ENCODE measurements around the gene FKBP3. TPM values are rescaled to one million over a fixed set of nuclear protein-coding genes. Genes with fewer than 3 reads are reported as not detected.
"Not testable (repeated sequence)": the region's sequence is repeated elsewhere in the genome, so short reads cannot be mapped to it uniquely, and the experiment has no call there.

FKBP3 gene
- total RNA-seq, 1 donor, result 17.7 TPM

DNA sequence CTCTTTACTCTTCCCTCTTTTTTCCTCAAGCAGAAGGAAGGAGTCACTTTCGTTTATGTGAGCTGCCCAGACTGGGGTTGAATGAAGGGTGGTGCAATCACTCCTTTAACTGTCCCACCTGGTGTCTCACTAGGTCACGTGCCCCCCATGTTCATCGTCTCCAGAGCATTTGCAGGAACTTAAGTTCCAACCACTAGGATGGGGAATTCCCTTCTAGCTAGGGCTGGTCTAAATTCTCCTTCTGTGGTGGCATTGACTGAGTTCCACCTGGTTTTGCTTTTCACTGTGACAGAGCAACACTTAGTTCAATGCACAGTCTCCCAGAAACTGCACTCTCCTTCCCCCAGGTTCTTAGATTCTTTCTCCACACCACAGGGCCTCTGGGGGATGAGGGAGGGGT, 10.9 kb upstream of the FKBP3 start:
- Histone ChIP-seq H3K9me3 (ENCODE audit: low read depth, low read length) (no peaks in the 10 kb centered on the region), H3K36me3 (ENCODE audit: insufficient read depth, low read length) (no peaks in the 10 kb centered on the region), H3K79me2 (ENCODE audit: insufficient read depth, low read length) (peaks cover 11% of the 10 kb centered on the region), H3K27ac (ENCODE audit: low read depth, low read length) (no peak overlapping the region), H3K27me3 (ENCODE audit: insufficient read depth, low read length) (no peaks in the 10 kb centered on the region), H3K4me1 (ENCODE audit: insufficient read depth, low read length) (no peaks in the 10 kb centered on the region), H2AFZ (ENCODE audit: low read length) (no peak overlapping the region), H3K4me3 (ENCODE audit: insufficient read depth, low read length) (no peak overlapping the region), H4K20me1 (ENCODE audit: insufficient read depth, low read length) (no peaks in the 10 kb centered on the region), H3K4me2 (ENCODE audit: insufficient read depth, low read length) (no peak overlapping the region)
- TF ChIP-seq, protein P1, sequence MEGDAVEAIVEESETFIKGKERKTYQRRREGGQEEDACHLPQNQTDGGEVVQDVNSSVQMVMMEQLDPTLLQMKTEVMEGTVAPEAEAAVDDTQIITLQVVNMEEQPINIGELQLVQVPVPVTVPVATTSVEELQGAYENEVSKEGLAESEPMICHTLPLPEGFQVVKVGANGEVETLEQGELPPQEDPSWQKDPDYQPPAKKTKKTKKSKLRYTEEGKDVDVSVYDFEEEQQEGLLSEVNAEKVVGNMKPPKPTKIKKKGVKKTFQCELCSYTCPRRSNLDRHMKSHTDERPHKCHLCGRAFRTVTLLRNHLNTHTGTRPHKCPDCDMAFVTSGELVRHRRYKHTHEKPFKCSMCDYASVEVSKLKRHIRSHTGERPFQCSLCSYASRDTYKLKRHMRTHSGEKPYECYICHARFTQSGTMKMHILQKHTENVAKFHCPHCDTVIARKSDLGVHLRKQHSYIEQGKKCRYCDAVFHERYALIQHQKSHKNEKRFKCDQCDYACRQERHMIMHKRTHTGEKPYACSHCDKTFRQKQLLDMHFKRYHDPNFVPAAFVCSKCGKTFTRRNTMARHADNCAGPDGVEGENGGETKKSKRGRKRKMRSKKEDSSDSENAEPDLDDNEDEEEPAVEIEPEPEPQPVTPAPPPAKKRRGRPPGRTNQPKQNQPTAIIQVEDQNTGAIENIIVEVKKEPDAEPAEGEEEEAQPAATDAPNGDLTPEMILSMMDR (IDR thresholded peaks at IDR 0.05; ENCODE audit: extremely low read depth, low read depth, low read length), result no peak
- DNase-seq (ENCODE audit: insufficient read length, low spot score, missing footprints), result no peak

DNA sequence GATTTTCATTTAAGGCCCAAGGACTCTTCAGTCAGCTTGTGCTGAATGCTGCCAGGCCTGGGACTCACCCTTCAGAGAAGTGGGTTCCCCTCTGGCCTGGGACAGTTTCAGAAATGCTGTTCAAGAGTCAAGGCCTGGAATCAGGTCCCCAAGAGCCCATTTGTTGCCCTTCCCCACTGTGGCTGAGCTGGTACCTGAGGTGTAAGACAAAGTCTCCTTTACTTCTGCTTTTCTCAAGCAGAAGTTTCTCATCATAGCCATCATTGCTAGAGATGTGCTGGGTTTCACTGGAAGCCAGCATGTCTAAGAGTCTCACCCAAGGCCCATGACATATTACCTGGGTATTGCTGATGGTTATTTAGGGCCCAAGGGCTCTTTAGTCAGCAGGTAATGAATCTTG, 10.4 kb upstream of the FKBP3 start:
- H3K27me3 ChIP-seq (ENCODE audit: insufficient read depth, low read length), result no peaks in the 10 kb centered on the region
- H3K9me3 ChIP-seq (ENCODE audit: low read depth, low read length), result no peaks in the 10 kb centered on the region
- no peak overlapping the region for H2AFZ ChIP-seq (ENCODE audit: low read length)
- no peak for DNase-seq (ENCODE audit: insufficient read length, low spot score, missing footprints)
- TF ChIP-seq, protein P1 (IDR thresholded peaks at IDR 0.05; ENCODE audit: extremely low read depth, low read depth, low read length), result no peak
- H3K4me3 ChIP-seq (ENCODE audit: insufficient read depth, low read length), result no peak overlapping the region
- H3K4me2 ChIP-seq (ENCODE audit: insufficient read depth, low read length), result no peak overlapping the region
- peaks cover 16% of the 10 kb centered on the region for H3K79me2 ChIP-seq (ENCODE audit: insufficient read depth, low read length)
- H4K20me1 ChIP-seq (ENCODE audit: insufficient read depth, low read length), result no peaks in the 10 kb centered on the region
- no peaks in the 10 kb centered on the region for H3K36me3 ChIP-seq (ENCODE audit: insufficient read depth, low read length)
- H3K4me1 ChIP-seq (ENCODE audit: insufficient read depth, low read length), result no peaks in the 10 kb centered on the region
- no peak overlapping the region for H3K27ac ChIP-seq (ENCODE audit: low read depth, low read length)

DNA sequence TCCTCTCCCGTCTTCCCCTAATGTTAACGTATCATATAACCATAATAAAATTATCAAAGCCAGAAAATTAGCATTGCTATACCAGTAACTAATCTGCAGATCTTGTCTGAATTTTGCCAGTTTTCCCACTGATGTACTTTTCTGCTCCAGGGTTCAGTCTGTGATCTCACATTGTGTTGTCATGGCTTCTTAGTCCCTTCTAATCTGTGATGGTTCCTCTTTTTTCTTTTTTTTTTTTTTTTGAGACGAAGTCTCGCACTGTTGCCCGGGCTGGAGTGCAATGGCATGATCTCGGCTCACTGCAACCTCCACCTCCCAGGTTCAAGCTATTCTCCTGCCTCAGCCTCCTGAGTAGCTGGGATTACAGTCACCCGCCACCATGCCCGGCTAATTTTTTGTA, 7.8 kb upstream of the FKBP3 start:
- not testable (repeated sequence) for H2AFZ ChIP-seq (ENCODE audit: low read length); DNase-seq (ENCODE audit: insufficient read length, low spot score, missing footprints); H3K27me3 ChIP-seq (ENCODE audit: insufficient read depth, low read length)

DNA sequence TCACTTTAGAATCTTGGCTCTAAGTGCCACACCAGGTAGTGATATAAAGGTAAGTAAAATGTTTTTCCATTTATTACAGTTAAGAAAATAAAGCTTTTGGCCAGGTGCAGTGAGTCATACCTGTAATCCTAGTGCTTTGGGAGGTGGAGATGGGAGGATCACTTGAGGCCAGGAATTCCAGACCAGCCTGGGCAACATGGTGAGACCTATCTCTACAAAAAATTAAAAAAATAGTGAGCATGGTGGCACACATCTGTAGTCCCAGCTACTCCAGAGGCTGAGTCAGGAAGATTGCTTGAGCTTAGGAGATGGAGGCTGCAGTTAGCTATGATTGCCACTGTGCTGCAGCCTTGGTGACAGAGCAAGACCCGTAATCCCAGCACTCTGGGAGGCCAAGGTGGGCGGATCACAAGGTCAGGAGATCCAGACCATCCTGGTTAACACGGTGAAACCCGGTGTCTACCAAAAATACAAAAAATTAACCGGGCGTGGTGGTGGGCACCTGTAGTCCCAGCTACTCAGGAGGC, 6.4 kb upstream of the FKBP3 start:
- Histone ChIP-seq H3K36me3 (ENCODE audit: insufficient read depth, low read length) (no peaks in the 10 kb centered on the region), H3K79me2 (ENCODE audit: insufficient read depth, low read length) (peaks cover 49% of the 10 kb centered on the region), H3K27ac (ENCODE audit: low read depth, low read length) (no peak overlapping the region), H3K9me3 (ENCODE audit: low read depth, low read length) (no peaks in the 10 kb centered on the region), H2AFZ (ENCODE audit: low read length) (no peak overlapping the region), H3K4me3 (ENCODE audit: insufficient read depth, low read length) (no peak overlapping the region), H3K4me1 (ENCODE audit: insufficient read depth, low read length) (peaks cover 21% of the 10 kb centered on the region), H3K27me3 (ENCODE audit: insufficient read depth, low read length) (no peaks in the 10 kb centered on the region), H4K20me1 (ENCODE audit: insufficient read depth, low read length) (no peaks in the 10 kb centered on the region), H3K4me2 (ENCODE audit: insufficient read depth, low read length) (no peak overlapping the region)
- TF ChIP-seq, protein P1 (IDR thresholded peaks at IDR 0.05; ENCODE audit: extremely low read depth, low read depth, low read length), result no peak
- DNase-seq (ENCODE audit: insufficient read length, low spot score, missing footprints), result no peak

More for the DNA sequence above, 7.8 kb upstream of the FKBP3 start:
- H3K79me2 ChIP-seq (ENCODE audit: insufficient read depth, low read length), result peaks cover 40% of the 10 kb centered on the region
- H3K27ac ChIP-seq (ENCODE audit: low read depth, low read length); H4K20me1 ChIP-seq (ENCODE audit: insufficient read depth, low read length); H3K4me3 ChIP-seq (ENCODE audit: insufficient read depth, low read length); H3K36me3 ChIP-seq (ENCODE audit: insufficient read depth, low read length); H3K9me3 ChIP-seq (ENCODE audit: low read depth, low read length); H3K4me2 ChIP-seq (ENCODE audit: insufficient read depth, low read length): not testable (repeated sequence)
- H3K4me1 ChIP-seq (ENCODE audit: insufficient read depth, low read length), result peaks cover 15% of the 10 kb centered on the region
